ENCODE results near the gene MYO9A.

- TF ChIP-seq, protein P1, sequence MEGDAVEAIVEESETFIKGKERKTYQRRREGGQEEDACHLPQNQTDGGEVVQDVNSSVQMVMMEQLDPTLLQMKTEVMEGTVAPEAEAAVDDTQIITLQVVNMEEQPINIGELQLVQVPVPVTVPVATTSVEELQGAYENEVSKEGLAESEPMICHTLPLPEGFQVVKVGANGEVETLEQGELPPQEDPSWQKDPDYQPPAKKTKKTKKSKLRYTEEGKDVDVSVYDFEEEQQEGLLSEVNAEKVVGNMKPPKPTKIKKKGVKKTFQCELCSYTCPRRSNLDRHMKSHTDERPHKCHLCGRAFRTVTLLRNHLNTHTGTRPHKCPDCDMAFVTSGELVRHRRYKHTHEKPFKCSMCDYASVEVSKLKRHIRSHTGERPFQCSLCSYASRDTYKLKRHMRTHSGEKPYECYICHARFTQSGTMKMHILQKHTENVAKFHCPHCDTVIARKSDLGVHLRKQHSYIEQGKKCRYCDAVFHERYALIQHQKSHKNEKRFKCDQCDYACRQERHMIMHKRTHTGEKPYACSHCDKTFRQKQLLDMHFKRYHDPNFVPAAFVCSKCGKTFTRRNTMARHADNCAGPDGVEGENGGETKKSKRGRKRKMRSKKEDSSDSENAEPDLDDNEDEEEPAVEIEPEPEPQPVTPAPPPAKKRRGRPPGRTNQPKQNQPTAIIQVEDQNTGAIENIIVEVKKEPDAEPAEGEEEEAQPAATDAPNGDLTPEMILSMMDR (IDR thresholded peaks at IDR 0.05), result no peak
- TF ChIP-seq ZFX (IDR thresholded peaks at IDR 0.05; ENCODE audit: borderline replicate concordance), result no peak
These were observed 118.1 kb downstream of the MYO9A start for GRCh38 chr15:71999807-72000206.

Data from 22Rv1 (cell line).